ENCODE measurements around the gene GALNT9.

- TF ChIP-seq CTCF (IDR thresholded peaks at IDR 0.05; ENCODE audit: insufficient read depth, low read depth, low read length) (no peak), EZH2 (IDR thresholded peaks at IDR 0.05; ENCODE audit: insufficient read depth, low read length) (no peak)
These were observed 127.8 kb downstream of the GALNT9 start for GRCh38 chr12:132201391-132202120.

Data from astrocyte (in vitro differentiated cells and primary cell).